ENCODE measurements around the gene DIPK1A.

The DIPK1A gene

DNA sequence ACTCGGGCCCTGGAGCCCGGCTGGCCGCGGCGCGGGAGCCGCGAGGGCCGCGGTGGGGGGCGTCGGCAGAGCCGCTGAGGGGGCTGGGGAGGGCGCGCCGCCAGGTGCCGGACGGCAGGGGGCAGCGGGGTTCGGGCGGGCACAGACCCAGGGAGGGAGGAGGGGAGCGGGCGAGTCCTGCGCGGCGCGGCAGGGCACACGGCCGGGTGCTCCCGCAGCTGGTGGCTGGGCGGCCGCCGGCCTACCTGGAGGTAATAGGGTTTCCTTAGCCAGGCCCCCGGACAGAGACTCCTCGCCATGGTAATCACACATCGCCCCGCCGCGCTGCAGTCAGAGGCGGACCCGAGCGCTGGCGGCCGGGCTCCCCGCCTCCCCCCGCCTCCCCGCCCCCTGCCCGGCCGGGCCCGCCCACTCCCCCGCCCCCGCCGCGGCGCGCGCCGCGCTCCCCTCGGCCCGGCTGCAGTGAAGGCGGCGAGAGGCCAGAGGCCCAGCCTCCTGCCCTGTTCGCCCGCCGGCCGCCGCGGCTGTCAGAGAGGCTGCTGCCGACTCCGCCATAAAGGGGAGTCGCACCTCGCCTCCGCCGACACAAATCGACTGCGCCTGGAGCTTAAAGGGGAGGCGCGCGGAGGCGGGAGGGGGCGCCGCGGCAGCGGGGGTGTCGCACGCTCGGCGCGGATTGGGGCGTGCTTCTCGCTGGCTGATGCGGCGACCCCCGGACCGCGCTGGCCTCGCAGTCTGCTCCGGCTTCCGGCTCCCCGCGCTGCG, at the start of gene DIPK1A:
DIPK1A (minus strand) TSS at position 332 of the 765 bp plus-strand sequence; CDS start at position 299, 33 bp downstream.
- peak; percentile 61 for DNase-seq (ENCODE audit: low read depth)

DNA sequence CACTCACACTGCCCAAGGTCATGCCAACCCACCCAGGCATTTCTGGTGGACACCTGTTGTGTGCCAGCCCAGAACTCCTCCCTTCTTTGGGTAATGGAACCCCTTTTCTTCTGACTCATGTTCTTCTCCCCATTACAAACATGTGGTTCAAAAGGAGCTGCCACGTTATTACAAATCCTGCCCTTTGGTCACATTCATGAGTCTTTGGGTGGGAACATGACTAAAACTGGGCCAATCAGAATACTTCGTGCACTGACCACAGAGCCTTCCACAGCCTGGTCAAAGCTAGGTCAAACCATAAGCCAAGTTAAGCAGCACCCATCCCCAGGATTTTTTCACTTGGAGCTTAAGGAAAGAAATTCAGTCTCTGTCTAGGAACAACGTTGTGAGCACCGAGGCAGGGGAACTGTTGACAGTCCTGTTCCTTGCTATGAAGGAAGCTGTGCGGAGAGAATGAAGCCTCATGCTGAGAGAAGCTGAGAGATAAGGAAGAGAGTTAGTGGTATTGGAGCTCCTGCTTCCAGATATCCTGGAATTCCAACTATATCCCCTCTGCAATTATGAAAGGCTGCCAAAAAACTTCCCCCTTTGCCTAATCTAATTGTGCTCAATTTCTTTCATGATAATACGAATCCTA, 46.8 kb upstream of the DIPK1A start:
- DNase-seq (ENCODE audit: low read depth) = no peak

DNA sequence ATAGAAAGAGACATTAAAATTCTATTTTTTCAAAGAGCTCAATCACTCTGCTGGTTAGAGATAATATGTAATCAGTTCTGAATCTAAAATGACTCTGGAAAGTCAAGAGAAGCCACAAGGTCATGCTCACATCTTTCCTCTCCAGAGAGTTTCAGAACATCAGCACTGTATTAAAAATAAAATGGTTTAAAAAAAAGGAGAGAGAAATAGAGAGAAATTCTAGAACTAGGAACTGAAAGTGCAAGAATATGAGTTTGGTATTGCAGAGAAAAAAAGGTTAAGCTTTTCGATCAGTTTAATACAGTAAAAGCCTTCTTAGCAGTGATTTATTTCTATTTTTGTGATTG, 44.0 kb upstream of the DIPK1A start:
- no peak for DNase-seq (ENCODE audit: low read depth)

DNA sequence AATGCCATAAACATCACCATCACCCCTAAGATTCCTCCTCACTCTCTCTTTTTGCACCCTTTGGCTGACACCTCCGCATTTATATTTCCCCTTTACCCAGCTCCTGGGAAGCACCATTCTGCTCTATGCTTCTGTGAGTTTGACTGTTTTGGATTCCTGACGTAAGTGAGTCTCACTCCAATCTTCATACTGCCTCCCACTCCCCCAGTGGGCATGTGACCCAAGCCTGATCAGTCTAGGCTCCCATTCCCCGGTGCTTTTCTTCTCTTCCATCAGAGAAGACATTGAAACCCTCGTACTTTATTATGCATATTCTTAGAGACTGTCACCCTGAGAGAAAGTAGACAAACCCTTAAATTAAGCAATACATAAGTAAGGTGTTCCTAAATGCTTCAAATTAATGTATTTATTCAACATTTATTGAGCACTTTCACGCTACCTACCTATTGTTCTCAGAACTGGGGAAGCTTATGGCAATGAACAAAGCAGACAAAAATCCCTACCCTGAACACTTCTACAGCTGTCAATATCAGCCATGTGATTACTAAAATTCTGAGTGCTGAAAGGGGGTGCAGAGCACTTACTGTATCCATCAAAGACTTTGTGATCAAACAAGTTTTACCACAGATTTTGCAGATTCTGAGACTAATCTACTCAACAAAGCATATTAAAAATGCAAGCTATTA, 43.4 kb upstream of the DIPK1A start:
- no peak for DNase-seq (ENCODE audit: low read depth)

DNA sequence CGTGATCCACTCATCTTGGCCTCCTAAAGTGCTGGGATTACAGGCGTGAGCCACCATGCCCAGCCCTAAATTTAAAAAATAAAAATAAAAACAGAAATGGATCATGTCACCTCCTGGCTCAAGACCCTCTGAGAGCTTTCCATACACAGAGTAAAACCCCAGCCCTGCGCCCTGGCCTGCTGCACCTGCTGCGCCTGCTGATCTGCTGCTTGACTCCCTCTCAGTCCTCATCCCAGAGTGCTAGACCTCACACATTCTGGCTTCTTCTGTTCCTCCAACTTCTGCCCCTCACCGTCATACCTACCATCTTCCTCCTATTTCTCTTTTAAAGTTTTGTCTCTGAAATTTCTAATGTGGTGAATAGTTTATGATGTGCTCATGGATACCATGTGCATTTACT, 42.7 kb upstream of the DIPK1A start:
- DNase-seq (ENCODE audit: low read depth) = no peak

DNA sequence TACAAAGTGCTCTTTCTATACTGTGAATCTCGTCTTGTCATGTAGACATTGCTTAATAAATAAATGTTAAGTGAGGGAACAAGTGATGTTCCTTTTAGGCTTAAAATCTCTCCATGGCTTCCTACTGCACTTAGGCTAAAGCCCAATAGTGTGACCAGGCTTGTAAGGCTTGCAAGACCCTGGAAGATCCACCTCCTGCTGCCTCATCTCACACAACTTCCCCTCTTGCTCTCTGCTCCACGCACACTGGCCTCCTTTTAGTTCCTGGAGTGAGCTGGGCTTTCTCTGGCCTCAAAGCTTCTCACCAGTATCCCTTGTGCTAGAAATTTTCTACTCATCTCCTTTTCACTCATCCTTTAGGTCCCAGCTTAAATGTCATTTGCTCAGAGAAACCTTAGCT, 41.5 kb upstream of the DIPK1A start:
- no peak for DNase-seq (ENCODE audit: low read depth)

DNA sequence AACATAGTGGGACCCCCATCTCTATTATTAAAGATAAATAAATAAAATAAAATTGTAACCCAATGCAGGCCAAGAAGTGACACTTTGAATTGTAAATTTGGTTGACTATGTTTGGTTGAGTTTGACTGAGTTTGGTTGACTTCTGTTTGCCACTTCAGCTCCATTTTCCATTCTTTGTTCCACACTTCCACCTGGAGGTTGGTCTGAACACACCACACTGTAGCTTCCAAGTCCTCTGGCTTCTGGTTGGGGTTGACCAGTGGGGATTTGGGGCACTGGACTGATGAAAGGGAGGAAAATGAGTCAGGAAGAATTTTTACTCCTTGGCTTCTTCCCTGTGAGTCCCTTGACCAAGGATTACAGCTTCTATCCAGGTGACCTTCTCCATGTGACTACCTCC, 40.6 kb upstream of the DIPK1A start:
- DNase-seq (ENCODE audit: low read depth) = no peak

DNA sequence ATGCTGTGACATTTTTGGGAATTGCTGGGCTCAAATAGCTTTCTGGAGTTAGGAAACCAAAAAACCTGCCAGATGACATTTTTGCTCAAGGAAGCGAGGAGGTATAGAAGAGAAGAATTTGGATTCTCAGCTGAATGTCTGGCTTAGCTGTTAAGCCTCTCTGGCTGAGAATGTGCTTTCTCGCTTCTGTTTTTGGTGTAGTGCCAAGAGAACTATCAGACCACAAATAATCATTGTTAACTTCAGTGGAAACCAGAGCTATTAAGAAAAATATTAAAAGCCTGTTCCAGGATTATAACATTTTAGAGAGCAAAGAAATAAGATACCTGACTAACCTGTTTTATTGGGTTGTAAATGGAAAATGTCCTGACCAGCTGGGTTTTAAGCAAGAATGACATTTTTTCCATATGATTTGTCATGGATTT, 39.5 kb upstream of the DIPK1A start:
- no peak for DNase-seq (ENCODE audit: low read depth)

DNA sequence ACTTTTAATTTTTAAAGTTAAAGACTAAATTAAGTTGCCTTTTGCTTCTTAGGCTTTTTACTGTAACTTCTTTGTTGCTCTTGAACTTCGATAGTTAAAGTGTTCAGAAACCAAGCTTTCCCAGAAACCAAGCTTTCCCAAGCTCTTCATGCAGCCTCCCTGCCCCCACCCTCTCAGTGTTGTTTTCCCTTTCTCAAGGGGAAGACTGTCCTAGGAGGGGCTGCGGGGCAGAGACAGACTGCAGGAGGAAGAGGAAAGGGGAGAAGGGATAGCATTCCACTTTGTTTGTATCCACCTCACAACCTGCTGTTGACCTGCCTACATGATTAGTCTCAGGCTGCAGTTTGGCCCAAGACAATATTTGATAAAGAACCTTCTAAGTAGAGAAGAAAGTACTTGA, 39.0 kb upstream of the DIPK1A start:
- DNase-seq (ENCODE audit: low read depth) = no peak

DNA sequence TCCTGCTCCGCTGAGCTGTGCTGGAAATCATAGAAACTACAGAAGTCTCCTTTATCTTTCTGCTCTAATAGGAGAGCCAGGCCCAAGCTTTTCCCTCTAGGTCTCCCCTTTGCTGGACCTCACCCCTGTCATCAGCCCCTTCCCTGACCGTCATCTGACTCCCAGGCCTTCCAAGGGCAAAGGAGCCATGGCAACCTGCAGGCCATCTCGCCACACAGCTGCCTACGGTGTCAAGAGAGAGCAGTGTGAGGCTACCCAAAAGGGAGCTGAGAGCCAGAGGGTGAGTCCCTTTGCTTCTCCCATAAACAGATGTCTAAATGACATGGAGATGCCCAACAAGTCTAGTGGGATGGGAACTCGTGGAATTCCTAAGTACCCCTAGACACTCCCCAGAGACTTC, 37.6 kb upstream of the DIPK1A start:
- DNase-seq (ENCODE audit: low read depth) = no peak

DNA sequence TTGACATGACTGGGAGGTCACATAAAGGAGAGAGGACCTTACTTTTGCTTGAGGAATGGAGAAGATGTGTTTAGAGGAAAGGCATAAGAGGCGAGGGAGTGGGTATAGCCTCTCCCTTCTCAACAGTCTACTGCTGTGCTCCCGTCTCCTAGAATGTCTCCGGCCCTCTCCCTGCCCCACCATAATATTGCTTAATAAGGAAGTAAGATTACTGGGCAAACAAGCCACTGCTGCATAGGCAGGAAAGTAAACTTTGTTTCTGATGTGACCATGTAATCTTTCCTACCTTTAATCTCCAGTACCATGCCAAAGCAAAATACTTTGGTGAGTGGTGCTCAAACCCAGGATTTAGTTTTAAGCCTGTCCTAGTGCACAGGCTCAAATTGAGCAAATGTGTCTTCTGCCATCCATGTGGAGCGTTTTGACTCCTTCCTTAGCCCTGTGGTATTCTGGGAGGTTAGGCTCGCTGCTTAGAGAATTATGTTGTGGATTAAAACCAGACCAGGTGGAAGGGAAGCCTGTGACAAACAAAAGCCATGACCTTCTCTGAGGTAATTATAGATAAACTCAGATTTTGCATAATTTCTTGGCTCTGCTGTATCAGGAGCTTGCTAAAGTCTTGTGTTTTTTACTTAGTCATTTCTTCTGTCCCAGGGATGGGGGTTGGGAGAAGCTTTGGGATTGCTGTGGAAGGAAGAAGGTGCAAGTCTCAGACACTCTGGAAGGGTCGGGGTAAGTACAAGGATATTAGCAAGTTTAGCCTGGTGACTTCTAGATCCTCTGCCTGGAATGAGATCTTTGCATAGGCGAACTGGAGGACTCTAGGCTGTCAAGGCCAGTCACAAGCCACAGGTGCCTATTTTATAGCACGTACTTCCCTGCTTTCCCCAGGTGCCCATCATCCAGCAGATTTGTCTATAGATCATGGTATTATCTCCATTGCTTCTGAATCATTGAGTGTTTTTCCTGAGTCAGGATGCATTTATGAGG, 34.5 kb upstream of the DIPK1A start:
- no peak for DNase-seq (ENCODE audit: low read depth)

DNA sequence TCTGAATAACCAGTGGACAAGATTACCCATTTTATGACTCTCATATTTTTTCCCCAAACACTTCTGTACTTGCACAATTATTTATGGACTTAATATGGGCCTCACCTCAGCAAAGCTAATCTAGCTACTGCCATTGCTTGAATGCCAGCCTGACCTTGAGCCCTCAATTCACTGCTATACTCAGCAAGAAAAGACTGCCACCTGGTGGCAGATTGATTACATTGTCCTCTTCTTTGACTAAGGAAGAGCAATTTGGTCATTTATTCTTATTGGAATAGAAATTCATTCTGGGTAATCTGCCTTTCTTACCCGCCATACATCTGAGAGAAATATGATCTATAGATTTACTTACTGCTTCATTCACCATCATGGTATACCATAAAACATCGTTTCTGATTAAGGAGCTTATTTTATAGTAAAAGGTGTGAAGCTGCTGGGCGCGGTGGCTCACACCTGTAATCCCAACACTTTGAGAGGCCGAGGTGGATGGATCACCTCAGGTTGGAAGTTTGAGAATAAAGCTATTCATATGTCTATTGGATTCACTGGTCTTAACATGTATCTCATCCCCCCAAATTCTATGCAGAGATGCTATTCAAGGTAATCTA, 32.9 kb upstream of the DIPK1A start:
- DNase-seq (ENCODE audit: low read depth) = no peak

DNA sequence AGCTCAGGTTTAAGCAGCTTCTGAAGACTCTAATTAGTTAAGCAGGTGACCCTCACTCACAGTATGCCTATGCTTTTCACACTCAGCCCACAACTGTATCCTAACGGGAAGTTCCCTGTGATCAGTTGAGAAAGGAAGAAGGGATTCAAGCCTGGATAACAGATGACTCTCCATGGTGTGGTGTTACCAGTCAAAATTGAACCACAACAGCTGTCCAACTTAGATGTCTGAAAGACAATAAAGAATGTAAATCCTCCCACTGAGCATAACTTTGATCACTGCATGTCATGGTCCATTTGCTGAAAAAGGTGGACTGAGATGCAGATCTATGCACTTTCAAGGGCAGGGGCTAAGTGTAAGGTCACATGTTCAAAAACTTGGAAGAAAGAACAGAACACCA, 32.3 kb upstream of the DIPK1A start:
- no peak for DNase-seq (ENCODE audit: low read depth)

DNA sequence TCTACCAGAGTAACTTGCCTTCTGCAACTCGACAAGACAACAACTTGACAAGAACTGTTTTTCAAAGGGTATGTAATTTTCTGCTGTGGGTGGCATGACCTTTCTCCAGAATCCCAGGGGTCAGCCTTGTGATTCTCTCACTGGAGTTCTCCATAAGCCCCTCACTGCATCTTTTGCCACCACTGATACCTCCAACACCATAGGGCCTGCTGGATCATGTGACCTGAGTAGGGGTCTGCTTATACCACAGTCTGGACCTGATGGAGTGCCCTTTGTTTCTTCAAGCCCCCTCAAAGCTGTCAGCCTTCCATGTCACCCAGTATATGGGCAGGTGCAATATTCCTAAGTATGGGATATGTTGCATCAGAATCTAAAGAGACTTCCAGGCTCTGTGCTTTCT, 31.6 kb upstream of the DIPK1A start:
- DNase-seq (ENCODE audit: low read depth) = no peak

DNA sequence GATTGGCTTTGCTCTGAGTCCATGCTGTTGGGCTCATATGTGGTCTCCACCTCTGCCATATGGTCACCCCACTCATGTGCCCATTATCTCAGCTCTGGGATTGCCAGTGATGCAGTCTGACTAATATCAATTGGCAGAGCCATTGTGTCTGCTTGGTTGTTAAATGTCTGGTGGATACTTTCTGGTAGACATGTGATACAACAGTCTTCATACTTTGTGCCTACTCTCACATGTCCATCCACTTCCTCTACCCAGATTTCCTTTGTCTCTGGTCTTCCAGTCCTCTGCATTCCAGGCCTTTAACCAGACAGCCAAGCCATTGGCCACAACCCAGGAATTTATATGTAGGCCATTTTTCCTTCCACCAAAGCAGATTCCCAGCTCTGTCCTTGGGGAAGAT, 30.8 kb upstream of the DIPK1A start:
- DNase-seq (ENCODE audit: low read depth) = no peak

DNA sequence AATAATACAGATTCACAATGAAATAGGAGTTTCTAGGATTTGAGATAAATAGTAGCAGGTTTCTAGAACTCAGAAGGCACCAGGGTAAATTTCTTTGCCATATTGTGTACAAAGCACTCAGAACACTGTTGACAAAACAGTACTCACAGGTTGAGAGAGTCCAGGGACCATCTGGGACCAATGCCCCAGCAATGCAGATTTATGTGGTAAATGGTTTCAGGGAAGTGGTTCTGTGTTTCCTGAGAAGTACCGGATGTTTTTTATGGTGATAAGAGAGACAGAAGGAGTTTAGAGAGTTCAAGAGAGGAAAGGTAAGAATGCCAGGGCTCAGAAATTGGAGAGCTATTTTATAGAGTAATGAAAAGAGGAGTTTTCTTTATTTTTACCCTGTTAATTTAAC, 29.6 kb upstream of the DIPK1A start:
- no peak for DNase-seq (ENCODE audit: low read depth)

DNA sequence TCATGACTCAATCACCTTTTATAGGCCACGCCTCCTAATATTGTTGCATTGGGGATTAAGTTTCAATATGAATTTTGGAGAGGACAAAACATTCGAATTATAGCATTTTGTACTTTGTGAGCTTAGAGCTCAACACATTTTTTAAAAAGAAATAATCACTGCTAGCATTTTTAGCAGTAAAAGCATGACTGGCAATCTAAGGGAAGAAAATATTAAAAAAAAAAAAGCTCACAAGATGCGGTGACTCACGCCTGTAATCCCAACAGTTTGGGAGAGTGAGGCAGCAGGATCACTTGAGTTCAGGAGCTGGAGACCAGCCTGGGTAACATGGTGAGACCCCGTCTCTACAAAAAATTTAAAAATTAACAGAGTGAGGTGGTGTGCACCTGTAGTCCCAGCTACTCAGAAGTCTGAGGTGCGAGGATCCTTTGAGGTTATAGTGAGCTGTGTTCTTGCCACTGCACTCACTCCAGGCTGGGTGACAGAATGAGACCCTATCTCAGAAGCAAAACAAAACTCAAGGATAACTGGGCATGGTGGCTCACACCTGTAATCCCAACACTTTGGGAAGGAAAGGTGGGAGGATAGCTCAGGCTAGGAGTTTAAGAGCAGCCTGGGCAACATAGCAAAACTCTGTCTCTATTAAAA, 28.8 kb upstream of the DIPK1A start:
- no peak for DNase-seq (ENCODE audit: low read depth)

DNA sequence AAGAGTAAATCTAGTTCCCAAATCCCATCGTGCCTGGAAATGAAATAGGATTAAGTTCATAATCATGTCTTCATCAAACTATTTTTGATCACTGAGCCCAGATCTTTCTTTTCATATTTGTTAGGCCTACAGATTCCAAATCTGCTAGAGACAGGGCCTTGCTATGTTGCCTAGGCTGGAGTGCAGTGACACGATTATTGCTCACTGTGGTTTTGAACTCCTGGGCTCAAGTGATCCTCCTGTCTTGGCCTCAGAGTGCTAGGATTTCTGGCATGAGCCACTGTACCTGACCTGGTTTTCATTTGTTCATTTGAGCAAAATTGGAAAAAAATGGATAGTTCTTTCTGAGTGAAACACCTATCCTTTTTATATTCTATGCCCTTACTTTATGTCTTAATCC, 28.0 kb upstream of the DIPK1A start:
- DNase-seq (ENCODE audit: low read depth) = no peak

DNA sequence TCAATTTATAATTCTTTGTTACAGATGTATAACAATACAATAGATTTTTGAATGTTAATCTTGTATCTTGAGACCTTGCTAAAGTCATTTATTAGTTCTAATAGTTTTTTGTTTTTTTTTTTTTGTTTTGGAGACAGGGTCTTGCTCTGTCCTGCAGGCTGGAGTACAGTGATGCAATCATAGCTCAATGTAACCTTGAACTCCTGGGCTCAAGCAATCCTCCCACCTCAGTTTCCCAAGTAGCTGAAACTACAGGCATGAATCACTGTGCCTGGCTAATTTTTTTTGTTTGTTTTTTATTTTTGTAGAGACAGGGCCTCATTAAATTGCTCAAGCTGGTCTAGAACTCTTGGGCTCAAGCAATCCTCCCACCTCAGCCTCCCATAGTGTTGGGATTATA, 26.2 kb upstream of the DIPK1A start:
- no peak for DNase-seq (ENCODE audit: low read depth)

DNA sequence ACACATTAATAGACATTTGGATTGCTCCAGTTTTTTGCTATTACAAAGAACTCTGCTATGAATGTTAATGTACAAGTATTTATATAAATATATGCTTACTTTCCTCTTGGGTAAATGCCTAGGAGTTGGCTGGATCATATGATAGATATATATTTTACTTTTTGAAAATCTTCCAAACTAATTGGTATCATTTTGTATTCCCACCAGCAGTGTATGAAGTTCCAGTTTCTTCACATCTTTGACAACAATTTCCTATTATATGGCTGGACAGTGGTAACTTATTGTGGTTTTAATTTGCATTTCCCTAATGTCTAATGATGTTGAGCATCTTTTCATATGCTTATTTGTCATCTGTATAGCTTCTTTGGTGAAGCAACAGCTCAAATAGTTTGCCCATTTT, 23.8 kb upstream of the DIPK1A start:
- no peak for DNase-seq (ENCODE audit: low read depth)

Measured in HS-27A (cell line).